Measurements from ENCODE around the gene CHST5. TPM values are rescaled to one million over a fixed set of nuclear protein-coding genes. Genes with fewer than 3 reads are reported as not detected.

CHST5 gene
- total and polyA plus RNA-seq, 2 experiments from 2014 or later = not detected

GRCh38 chr16:75527825-75528299 lies 8.0 kb downstream of the CHST5 start (continued):
- TF ChIP-seq, protein P1, sequence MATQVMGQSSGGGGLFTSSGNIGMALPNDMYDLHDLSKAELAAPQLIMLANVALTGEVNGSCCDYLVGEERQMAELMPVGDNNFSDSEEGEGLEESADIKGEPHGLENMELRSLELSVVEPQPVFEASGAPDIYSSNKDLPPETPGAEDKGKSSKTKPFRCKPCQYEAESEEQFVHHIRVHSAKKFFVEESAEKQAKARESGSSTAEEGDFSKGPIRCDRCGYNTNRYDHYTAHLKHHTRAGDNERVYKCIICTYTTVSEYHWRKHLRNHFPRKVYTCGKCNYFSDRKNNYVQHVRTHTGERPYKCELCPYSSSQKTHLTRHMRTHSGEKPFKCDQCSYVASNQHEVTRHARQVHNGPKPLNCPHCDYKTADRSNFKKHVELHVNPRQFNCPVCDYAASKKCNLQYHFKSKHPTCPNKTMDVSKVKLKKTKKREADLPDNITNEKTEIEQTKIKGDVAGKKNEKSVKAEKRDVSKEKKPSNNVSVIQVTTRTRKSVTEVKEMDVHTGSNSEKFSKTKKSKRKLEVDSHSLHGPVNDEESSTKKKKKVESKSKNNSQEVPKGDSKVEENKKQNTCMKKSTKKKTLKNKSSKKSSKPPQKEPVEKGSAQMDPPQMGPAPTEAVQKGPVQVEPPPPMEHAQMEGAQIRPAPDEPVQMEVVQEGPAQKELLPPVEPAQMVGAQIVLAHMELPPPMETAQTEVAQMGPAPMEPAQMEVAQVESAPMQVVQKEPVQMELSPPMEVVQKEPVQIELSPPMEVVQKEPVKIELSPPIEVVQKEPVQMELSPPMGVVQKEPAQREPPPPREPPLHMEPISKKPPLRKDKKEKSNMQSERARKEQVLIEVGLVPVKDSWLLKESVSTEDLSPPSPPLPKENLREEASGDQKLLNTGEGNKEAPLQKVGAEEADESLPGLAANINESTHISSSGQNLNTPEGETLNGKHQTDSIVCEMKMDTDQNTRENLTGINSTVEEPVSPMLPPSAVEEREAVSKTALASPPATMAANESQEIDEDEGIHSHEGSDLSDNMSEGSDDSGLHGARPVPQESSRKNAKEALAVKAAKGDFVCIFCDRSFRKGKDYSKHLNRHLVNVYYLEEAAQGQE (IDR thresholded peaks at IDR 0.05; ENCODE audit: unreplicated experiment) = no peak
- TF ChIP-seq EZH2phosphoT487 (IDR thresholded peaks at IDR 0.05; ENCODE audit: unreplicated experiment) = no peak
- TF ChIP-seq NANOG (IDR thresholded peaks at IDR 0.05; ENCODE audit: borderline replicate concordance) = no peak
- no peak for TF ChIP-seq ZNF114 (CRISPR knock-in tag; IDR thresholded peaks at IDR 0.05)
- TF ChIP-seq ZNF331 (CRISPR knock-in tag; IDR thresholded peaks at IDR 0.05; ENCODE audit: low read depth) = no peak
- no peak for TF ChIP-seq EZH2 (IDR thresholded peaks at IDR 0.05; ENCODE audit: low read depth, unreplicated experiment)
- TF ChIP-seq ETS1 (IDR thresholded peaks at IDR 0.05) = no peak
- no peak for TF ChIP-seq CREB1 (CRISPR knock-in tag; IDR thresholded peaks at IDR 0.05; ENCODE audit: low read depth)
- no peak for TF ChIP-seq STAT1 (IDR thresholded peaks at IDR 0.05; ENCODE audit: unreplicated experiment)
- TF ChIP-seq, protein P2, sequence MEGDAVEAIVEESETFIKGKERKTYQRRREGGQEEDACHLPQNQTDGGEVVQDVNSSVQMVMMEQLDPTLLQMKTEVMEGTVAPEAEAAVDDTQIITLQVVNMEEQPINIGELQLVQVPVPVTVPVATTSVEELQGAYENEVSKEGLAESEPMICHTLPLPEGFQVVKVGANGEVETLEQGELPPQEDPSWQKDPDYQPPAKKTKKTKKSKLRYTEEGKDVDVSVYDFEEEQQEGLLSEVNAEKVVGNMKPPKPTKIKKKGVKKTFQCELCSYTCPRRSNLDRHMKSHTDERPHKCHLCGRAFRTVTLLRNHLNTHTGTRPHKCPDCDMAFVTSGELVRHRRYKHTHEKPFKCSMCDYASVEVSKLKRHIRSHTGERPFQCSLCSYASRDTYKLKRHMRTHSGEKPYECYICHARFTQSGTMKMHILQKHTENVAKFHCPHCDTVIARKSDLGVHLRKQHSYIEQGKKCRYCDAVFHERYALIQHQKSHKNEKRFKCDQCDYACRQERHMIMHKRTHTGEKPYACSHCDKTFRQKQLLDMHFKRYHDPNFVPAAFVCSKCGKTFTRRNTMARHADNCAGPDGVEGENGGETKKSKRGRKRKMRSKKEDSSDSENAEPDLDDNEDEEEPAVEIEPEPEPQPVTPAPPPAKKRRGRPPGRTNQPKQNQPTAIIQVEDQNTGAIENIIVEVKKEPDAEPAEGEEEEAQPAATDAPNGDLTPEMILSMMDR (conservative IDR thresholded peaks at IDR 0.05; ENCODE audit: low read depth in 2 of 2) = no peak

DNA sequence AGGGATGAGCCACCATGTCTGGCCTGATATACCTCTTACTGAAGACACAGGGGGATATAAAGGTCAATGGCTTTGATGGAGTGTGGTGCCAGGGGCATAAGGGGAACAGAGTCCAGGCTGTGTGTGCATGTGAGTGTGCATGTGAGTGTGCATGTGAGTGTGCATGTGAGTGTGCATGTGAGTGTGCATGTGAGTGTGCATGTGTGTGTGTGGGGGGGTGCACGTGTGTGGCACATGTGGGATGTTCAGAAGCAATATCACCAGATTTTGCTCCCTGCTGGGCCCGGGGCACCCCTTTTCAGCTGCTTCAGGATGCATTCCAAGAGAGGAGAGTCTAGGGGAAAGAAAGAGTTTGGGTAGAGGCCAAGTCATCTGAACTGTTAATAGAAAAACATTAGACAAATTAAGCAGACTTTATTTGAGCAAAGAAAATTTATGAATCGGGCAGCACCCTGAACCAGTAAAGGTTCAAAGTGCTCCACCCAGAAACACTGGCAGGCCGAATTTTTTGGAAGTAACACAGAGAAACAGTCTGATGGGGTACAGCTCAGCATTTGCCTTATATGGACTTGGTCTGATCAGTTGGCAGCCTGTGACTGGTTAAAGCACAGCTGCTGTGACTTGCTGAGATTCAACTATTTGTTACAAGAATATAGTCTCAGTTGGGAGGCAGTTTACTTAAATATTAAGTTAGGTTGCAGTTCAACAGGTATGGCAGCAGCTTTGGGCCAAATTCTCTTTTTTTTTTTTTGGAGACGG lies 9.7 kb downstream of the CHST5 start:
- Mint-ChIP-seq H3K27me3 (ENCODE audit: insufficient read depth, low read depth, poor library complexity) (peaks cover 14% of the 10 kb centered on the region), H3K4me3 (no peak overlapping the region), H3K27ac (no peak overlapping the region), H3K9me3 (peaks cover 3% of the 10 kb centered on the region; the same call in 1 of the 3 replicates), H3K4me1 (peaks cover 1% of the 10 kb centered on the region; the same call in 1 of the 3 replicates), H3K36me3 (ENCODE audit: low read depth) (no peaks in the 10 kb centered on the region)
- no peak overlapping the region for H3K4me2 ChIP-seq
- H3K4me1 ChIP-seq (ENCODE audit: insufficient read depth) = no peaks in the 10 kb centered on the region
- no peak overlapping the region for H2AFZ ChIP-seq
- no peaks in the 10 kb centered on the region for H3K36me3 ChIP-seq (ENCODE audit: insufficient read depth)
- no peaks in the 10 kb centered on the region for H3K27me3 ChIP-seq (ENCODE audit: insufficient read depth)
- no peaks in the 10 kb centered on the region for H3K79me2 ChIP-seq (replicated peaks; ENCODE audit: insufficient read depth)
- no peak for DNase-seq (ENCODE audit: low spot score)
- no peaks in the 10 kb centered on the region for H3K9me2 ChIP-seq (ENCODE audit: insufficient read depth)
- H3F3A ChIP-seq (replicated peaks; ENCODE audit: low read depth) = no peaks in the 10 kb centered on the region
- ATAC-seq = no peak
- no peak overlapping the region for H3K27ac ChIP-seq (ENCODE audit: low read depth)
- H3K4me3 ChIP-seq = no peak overlapping the region
- H4K20me1 ChIP-seq (replicated peaks; ENCODE audit: insufficient read depth) = no peaks in the 10 kb centered on the region
- TF ChIP-seq NANOG (IDR thresholded peaks at IDR 0.05; ENCODE audit: borderline replicate concordance) = no peak
- TF ChIP-seq JUNB (IDR thresholded peaks at IDR 0.05; ENCODE audit: unreplicated experiment) = no peak
- TF ChIP-seq ZNF331 (CRISPR knock-in tag; IDR thresholded peaks at IDR 0.05; ENCODE audit: low read depth) = no peak
- no peak for TF ChIP-seq EZH2 (IDR thresholded peaks at IDR 0.05; ENCODE audit: low read depth, unreplicated experiment)
- no peak for TF ChIP-seq ETS1 (IDR thresholded peaks at IDR 0.05)
- TF ChIP-seq ZNF114 (CRISPR knock-in tag; IDR thresholded peaks at IDR 0.05) = no peak
- TF ChIP-seq EZH2phosphoT487 (IDR thresholded peaks at IDR 0.05; ENCODE audit: unreplicated experiment) = no peak
- TF ChIP-seq, protein P2 (conservative IDR thresholded peaks at IDR 0.05; ENCODE audit: low read depth in 2 of 2) = no peak
- TF ChIP-seq, protein P1 (IDR thresholded peaks at IDR 0.05; ENCODE audit: unreplicated experiment) = no peak

Data from GM23338 (cell line).